ENCODE measurements around the gene YIF1A. TPM values are rescaled to one million over a fixed set of nuclear protein-coding genes. Genes with fewer than 3 reads are reported as not detected.

YIF1A gene, protein sequence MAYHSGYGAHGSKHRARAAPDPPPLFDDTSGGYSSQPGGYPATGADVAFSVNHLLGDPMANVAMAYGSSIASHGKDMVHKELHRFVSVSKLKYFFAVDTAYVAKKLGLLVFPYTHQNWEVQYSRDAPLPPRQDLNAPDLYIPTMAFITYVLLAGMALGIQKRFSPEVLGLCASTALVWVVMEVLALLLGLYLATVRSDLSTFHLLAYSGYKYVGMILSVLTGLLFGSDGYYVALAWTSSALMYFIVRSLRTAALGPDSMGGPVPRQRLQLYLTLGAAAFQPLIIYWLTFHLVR
- total RNA-seq, result 100 to 1,000 TPM in 1 of 2 donors, 10 to 100 TPM in 1; 68.1 to 100 TPM

DNA sequence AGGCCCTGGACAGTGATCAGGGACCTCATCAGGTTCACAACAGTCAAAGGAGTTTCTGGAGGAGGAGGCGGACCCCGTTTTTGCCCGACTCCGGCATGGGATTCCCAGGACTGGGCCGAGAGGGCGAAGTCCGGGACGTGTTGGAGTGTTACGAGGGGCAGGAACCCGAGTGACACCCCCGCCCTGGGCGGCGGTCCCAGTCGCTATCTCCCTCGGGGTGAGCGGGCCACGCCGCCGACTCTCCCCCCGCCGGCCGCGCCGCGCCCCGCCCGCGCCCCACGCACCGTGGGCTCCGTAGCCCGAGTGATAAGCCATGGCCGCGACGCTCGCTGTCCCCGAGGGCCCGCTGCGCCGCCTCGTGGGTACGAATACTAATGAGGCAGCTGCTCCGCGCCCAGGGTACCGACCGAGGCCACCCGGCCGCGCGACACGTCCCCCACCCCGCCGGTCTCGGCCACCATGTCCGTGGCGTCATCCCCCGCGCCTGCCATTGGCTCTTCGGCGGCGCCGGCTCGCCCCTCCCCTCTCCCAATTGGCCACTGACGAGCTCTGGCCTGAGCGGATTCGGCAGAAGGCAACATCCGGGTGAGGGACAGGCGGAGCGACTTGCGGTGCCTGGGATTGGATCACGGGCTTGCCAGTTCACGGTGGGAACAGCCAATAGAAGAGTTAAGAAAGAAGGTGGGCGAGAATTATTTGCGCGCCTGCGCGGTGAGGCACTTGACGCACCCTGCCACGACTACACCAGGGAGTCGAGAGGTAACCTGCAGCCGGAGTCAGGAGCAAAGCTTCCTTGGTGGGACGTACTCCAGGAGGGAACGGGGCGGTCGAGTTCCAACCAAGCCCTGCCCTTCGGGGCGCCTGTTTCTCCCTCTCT lies at the start of gene YIF1A:
Gene YIF1A (minus strand): TSS at position 473 of the 877 bp plus-strand sequence. CDS start 158 bp downstream, at position 315.
- Histone ChIP-seq H3K4me3 (peak within 1 kb of the TSS; percentile 67 to 90), H3K36me3 (peaks cover 8% of the 10 kb centered on the region), H3K4me1 (peaks cover 0 to 47% of the 10 kb centered on the region in 2 donors), H3K9me3 (no peaks in the 10 kb centered on the region), H3K27me3 (peaks cover 0 to 11% of the 10 kb centered on the region in 2 donors), H3K27ac (peak within 1 kb of the TSS; percentile 92 to 96)
- DNase-seq (ENCODE audit: low spot score), result peak; percentile 100
- TF ChIP-seq, protein P1, sequence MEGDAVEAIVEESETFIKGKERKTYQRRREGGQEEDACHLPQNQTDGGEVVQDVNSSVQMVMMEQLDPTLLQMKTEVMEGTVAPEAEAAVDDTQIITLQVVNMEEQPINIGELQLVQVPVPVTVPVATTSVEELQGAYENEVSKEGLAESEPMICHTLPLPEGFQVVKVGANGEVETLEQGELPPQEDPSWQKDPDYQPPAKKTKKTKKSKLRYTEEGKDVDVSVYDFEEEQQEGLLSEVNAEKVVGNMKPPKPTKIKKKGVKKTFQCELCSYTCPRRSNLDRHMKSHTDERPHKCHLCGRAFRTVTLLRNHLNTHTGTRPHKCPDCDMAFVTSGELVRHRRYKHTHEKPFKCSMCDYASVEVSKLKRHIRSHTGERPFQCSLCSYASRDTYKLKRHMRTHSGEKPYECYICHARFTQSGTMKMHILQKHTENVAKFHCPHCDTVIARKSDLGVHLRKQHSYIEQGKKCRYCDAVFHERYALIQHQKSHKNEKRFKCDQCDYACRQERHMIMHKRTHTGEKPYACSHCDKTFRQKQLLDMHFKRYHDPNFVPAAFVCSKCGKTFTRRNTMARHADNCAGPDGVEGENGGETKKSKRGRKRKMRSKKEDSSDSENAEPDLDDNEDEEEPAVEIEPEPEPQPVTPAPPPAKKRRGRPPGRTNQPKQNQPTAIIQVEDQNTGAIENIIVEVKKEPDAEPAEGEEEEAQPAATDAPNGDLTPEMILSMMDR (IDR thresholded peaks at IDR 0.05), result no peak

DNA sequence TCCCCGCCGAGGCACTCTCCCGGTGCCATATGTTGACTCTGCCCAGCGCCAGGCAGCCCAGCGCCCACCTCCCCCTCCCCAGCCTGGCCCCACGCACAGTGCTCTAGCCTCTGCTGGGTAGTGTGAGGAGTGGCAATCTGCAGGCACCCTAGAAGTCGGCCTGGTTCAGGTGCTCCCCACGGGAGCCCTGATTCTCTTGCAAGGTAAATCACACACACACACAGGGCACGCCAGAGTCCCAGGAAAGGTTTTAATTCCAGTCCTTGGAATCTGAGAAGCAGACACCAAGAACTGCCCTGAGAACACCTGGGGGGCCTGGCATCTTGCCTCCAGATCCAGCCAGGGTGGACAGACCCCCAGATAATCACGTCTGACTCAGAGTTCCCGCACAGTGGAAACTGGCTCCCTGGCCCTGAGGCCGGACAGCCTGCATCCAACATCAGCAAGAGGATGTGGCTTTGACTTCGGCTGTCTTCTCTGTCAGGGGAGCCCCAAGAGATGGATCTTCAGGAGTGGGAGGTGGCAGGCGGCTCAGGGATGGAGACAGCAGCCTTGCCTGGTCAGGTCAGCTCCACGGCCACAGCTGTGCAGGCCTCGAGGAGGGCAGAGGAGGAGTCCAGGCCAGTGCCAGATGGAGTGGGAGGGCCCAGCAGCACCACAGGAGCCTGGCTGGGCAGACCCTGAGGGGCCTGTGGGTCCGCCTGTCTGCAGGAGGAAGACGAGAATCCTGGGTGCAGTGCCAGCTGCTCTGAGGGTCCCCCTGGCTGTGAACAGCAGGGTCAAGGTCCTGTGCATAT lies 48.4 kb upstream of the YIF1A start:
- TF ChIP-seq, protein P1 (IDR thresholded peaks at IDR 0.05), result no peak
- no peak for DNase-seq (ENCODE audit: low spot score)
- no peak overlapping the region for H3K4me3 ChIP-seq
- H3K36me3 ChIP-seq, result peaks cover 35% of the 10 kb centered on the region
- H3K27me3 ChIP-seq, result no peaks in the 10 kb centered on the region
- H3K27ac ChIP-seq, result no peak overlapping the region
- no peaks in the 10 kb centered on the region for H3K9me3 ChIP-seq
- peaks cover 0 to 24% of the 10 kb centered on the region in 2 donors for H3K4me1 ChIP-seq

DNA sequence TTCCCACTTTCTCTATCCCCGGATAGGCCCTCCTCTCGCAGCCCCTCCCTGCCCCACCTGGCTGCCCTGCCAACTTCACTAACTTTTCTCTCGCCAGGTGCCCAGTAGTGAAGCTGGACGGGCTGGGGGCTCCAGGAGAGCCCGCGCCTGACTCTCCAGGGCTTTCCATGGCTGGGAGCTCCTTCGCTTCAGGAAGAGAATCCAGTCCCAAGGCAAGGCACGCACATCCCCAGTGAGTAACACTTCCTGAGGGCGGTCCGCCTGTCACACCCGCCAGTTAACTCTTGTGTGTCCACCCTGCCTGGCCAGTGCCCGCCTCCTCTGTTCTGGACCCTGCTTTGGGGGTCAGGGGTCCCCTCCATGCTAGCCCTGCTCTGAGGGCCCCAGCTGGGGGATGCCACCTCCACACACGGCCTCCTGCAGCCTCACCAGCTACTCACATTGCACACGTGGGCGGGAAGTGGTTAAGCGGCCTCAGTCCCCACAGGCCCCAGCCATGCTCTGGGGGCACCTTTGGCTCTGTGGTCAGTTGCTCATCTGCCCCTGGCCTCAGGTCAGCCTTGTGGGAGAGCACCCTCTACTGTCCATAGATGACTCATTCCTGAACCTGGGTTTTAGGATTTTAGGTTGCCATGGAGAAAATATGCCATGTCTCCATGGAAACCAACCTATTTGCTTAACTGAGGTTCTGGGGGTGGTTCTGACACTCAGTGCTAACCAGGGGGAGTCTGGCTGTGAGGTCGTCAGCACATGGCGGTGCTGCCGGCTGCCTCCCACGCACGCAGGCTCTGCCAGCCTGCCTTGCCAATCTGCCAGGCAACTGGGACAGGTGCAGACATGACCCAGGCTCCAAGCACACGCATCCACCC lies 47.5 kb upstream of the YIF1A start, which contains the start of gene RIN1:
Gene RIN1 (minus strand): TSS at position 201 of the 869 bp plus-strand sequence. CDS start 32 bp downstream, at position 169.
- peak; percentile 87 for DNase-seq (ENCODE audit: low spot score)
- Histone ChIP-seq H3K9me3 (no peaks in the 10 kb centered on the region), H3K4me3 (peak within 1 kb of the TSS; percentile 38 to 61), H3K27ac (peak within 1 kb of the TSS; percentile 55 to 65), H3K27me3 (no peaks in the 10 kb centered on the region), H3K4me1 (peaks cover 0 to 24% of the 10 kb centered on the region in 2 donors), H3K36me3 (peaks cover 31% of the 10 kb centered on the region)
- TF ChIP-seq, protein P1 (IDR thresholded peaks at IDR 0.05), result peak in 1 of 2 donors; percentile 57

DNA sequence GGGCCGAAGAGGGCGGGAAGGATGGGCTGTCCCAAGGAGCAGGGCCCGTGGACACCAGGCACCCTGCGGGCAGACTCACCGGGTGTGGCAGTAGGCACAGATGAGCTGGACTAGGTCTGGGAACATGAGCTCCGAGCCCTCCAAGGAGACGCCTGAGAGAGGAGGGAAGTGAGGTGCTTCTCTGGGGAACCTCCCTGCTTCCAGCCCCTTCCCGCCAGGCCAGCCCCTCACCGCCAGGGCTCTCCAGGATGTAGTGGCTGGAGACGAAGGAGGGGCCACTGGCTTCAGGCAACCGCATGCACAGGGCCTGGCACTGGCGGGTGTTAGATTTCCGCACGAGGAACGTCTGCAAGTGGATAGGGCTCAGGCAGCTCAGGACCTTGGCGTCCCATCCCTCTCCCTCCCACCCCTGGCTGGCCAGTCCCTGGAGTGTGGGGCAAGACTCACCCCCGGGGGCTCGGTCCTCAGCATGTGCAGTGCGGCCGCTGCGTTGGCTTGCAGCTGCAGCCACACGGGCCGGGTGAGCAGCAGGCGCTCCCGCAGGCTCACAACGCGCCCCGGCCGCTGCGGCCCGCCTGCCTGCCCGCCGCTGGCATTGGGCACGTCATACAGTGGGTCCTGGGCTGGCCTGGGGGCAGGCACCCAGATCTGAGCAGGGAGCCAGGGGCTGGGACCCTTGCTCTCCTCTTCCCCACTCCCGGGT lies 46.7 kb upstream of the YIF1A start:
- TF ChIP-seq, protein P1 (IDR thresholded peaks at IDR 0.05), result no peak
- H3K27ac ChIP-seq, result peak overlapping the region; percentile 55 to 65
- H3K9me3 ChIP-seq, result no peaks in the 10 kb centered on the region
- peaks cover 23% of the 10 kb centered on the region for H3K36me3 ChIP-seq
- no peak for DNase-seq (ENCODE audit: low spot score)
- peak overlapping the region; percentile 38 to 61 for H3K4me3 ChIP-seq
- peaks cover 0 to 24% of the 10 kb centered on the region in 2 donors for H3K4me1 ChIP-seq
- H3K27me3 ChIP-seq, result no peaks in the 10 kb centered on the region
